ENCODE results near the gene PER3. TPM values are rescaled to one million over a fixed set of nuclear protein-coding genes. Genes with fewer than 3 reads are reported as not detected.

PER3 gene
- total and polyA plus RNA-seq, 8 donors, result 3.2 to 55.8 (median 11.1) TPM

DNA sequence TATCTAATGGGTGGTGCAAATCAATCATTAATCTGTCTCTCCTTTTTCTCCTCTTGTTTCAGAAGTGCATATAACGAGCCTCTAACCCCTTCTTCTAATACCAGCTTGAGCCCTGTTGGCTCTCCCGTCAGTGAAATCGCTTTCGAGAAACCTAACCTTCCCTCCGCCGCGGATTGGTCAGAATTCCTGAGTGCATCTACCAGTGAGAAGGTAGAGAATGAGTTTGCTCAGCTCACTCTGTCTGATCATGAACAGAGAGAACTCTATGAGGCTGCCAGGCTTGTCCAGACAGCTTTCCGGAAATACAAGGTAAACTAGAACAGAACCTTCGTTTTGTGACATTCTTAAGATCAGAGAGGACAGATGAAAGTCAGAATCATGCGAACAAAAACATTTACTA, 38.3 kb upstream of the PER3 start:
- DNase-seq, result no peak
- no peak overlapping the region for H3K4me3 ChIP-seq
- intact Hi-C loops (cut with DNase I; ENCODE audit: low total_unique reads), result no loop called here
- H3K27me3 ChIP-seq, result no peaks in the 10 kb centered on the region
- peaks cover 0 to 4% (median 0%) of the 10 kb centered on the region in 4 donors for H3K4me1 ChIP-seq
- TF ChIP-seq POLR2A (IDR thresholded peaks at IDR 0.05), result no peak
- no peak for TF ChIP-seq EP300 (IDR thresholded peaks at IDR 0.05)
- no peak for TF ChIP-seq POLR2AphosphoS5 (IDR thresholded peaks at IDR 0.05)
- no peak for TF ChIP-seq CTCF (IDR thresholded peaks at IDR 0.05)
- peaks cover 0 to 27% (median 0%) of the 10 kb centered on the region in 4 donors for H3K36me3 ChIP-seq
- 79 to 91% (median 88%) methylated on average over 10 of the region's 10 CpGs for WGBS, 5 donors
- no peaks in the 10 kb centered on the region for H3K9me3 ChIP-seq
- H3K27ac ChIP-seq, result no peak overlapping the region

GRCh38 chr1:7747605-7748004, 36.5 kb upstream of the PER3 start:
- peaks cover 0 to 8% (median 5%) of the 10 kb centered on the region in 4 donors for H3K4me1 ChIP-seq
- intact Hi-C loops (cut with DNase I; ENCODE audit: low total_unique reads), result no loop called here
- H3K36me3 ChIP-seq, result peaks cover 0 to 27% (median 0%) of the 10 kb centered on the region in 4 donors
- H3K4me3 ChIP-seq, result no peak overlapping the region
- TF ChIP-seq CTCF (IDR thresholded peaks at IDR 0.05), result no peak
- TF ChIP-seq POLR2A (IDR thresholded peaks at IDR 0.05), result no peak
- no peak for TF ChIP-seq POLR2AphosphoS5 (IDR thresholded peaks at IDR 0.05)
- TF ChIP-seq EP300 (IDR thresholded peaks at IDR 0.05), result no peak
- H3K27ac ChIP-seq, result no peak overlapping the region
- H3K9me3 ChIP-seq, result no peaks in the 10 kb centered on the region
- no peaks in the 10 kb centered on the region for H3K27me3 ChIP-seq
- no peak for DNase-seq
- 66 to 87% (median 72%) methylated on average over 5 of the region's 5 CpGs for WGBS, 5 donors

DNA sequence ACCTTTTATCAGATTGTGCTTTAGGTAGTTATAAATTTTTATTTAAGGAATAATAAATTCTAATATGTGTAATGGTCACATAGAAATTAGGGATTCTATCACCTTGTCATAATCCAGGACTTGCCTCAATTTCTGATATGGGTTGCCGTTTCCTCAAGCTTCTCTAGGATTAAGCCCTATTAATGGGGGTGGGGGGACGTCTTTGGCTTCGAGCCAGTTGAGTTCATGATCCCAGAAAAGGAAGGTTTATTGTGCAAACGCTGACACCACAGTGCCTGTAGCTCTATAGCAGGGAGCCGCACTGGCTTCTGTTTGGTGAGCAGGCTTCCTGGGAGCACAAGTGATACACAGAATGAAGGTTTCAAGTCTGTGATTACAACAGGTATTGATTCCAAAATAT, 35.0 kb upstream of the PER3 start:
- H3K4me1 ChIP-seq, result peaks cover 0 to 22% (median 10%) of the 10 kb centered on the region in 4 donors
- TF ChIP-seq EP300 (IDR thresholded peaks at IDR 0.05), result no peak
- TF ChIP-seq POLR2AphosphoS5 (IDR thresholded peaks at IDR 0.05), result no peak
- no peak for TF ChIP-seq POLR2A (IDR thresholded peaks at IDR 0.05)
- TF ChIP-seq CTCF (IDR thresholded peaks at IDR 0.05), result no peak
- intact Hi-C loops (cut with DNase I; ENCODE audit: low total_unique reads), result no loop called here
- H3K27me3 ChIP-seq, result no peaks in the 10 kb centered on the region
- no peak for DNase-seq
- WGBS, 5 donors, result 50 to 53% (median 52%) methylated on average over 5 of the region's 5 CpGs
- H3K9me3 ChIP-seq, result no peaks in the 10 kb centered on the region
- peaks cover 0 to 27% (median 0%) of the 10 kb centered on the region in 4 donors for H3K36me3 ChIP-seq
- H3K27ac ChIP-seq, result no peak overlapping the region
- no peak overlapping the region for H3K4me3 ChIP-seq

DNA sequence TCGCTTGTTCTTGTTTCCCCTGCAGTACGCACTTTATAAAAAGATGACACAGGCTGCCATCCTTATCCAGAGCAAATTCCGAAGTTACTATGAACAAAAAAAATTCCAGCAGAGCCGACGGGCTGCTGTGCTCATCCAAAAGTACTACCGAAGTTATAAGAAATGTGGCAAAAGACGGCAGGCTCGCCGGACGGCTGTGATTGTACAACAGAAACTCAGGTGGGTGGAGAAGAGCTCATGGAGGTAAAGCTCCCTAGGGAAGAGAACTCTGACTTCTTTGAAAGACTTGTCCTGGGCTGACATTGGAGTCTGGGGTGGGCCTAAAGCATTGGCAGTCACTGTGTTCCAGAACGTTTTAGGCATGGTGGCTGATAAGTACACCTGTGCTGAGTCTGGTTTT, 32.9 kb upstream of the PER3 start:
- H3K27ac ChIP-seq, result no peak overlapping the region
- DNase-seq, result no peak
- peaks cover 0 to 22% (median 10%) of the 10 kb centered on the region in 4 donors for H3K4me1 ChIP-seq
- no peaks in the 10 kb centered on the region for H3K9me3 ChIP-seq
- no peak overlapping the region for H3K4me3 ChIP-seq
- TF ChIP-seq POLR2A (IDR thresholded peaks at IDR 0.05) (no peak), POLR2AphosphoS5 (IDR thresholded peaks at IDR 0.05) (no peak), CTCF (IDR thresholded peaks at IDR 0.05) (no peak), EP300 (IDR thresholded peaks at IDR 0.05) (no peak)
- WGBS, 5 donors, result 87 to 91% (median 88%) methylated on average over 11 of the region's 11 CpGs
- H3K36me3 ChIP-seq, result peaks cover 0 to 14% (median 0%) of the 10 kb centered on the region in 4 donors
- no peaks in the 10 kb centered on the region for H3K27me3 ChIP-seq
- intact Hi-C loops (cut with DNase I; ENCODE audit: low total_unique reads), result no loop called here
